NCI-H1694 treated with DMSO at 0.1 percent for 48 hours (cell line): Measurements from ENCODE around the gene DGLUCY.
"Not testable (repeated sequence)": the region's sequence is repeated elsewhere in the genome, so short reads cannot be mapped to it uniquely, and the experiment has no call there.

Experiments used
- DNase-seq: peaks from one replicate; lab custom pipeline; 2025; lab: John Stamatoyannopoulos, UW

DGLUCY gene, protein sequence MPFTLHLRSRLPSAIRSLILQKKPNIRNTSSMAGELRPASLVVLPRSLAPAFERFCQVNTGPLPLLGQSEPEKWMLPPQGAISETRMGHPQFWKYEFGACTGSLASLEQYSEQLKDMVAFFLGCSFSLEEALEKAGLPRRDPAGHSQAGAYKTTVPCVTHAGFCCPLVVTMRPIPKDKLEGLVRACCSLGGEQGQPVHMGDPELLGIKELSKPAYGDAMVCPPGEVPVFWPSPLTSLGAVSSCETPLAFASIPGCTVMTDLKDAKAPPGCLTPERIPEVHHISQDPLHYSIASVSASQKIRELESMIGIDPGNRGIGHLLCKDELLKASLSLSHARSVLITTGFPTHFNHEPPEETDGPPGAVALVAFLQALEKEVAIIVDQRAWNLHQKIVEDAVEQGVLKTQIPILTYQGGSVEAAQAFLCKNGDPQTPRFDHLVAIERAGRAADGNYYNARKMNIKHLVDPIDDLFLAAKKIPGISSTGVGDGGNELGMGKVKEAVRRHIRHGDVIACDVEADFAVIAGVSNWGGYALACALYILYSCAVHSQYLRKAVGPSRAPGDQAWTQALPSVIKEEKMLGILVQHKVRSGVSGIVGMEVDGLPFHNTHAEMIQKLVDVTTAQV

DNA sequence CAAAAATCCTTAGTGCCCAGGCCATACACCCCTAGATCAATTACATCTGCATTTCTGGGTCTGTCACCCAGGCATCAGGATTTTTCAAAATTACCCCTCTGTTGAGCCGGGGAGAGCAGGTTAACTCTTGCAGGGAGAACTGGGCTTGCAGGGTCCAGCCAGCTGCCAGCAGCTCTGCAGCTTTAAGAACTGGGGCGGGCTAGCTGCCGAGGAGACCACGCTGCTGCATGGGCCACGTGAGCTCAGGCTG is at the start of gene DGLUCY:
Gene DGLUCY, plus strand, starts transcription at position 245 of the 250 bp plus-strand sequence. CDS start 46,222 bp downstream, outside the sequence.
- peak; percentile 91 for DNase-seq

DNA sequence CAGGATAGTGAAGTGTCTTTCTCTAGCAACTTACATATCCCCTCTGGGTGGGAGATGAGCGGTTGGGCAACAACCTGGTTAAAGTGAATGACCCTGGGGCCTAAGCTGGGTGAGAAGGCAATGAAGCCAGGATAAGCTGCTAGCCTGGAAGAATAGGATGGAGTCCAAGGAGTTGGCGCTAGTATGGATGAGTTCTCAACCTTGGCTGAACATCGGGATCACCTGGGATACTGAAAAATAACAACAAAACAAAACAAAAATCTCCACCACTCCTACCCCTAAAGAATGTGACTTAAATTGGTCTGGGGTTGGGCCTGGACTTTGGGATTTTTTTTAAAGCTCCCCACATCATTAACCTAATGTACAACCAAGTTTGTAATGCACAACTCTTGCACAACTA is 48.6 kb upstream of the DGLUCY start:
- no peak for DNase-seq

DNA sequence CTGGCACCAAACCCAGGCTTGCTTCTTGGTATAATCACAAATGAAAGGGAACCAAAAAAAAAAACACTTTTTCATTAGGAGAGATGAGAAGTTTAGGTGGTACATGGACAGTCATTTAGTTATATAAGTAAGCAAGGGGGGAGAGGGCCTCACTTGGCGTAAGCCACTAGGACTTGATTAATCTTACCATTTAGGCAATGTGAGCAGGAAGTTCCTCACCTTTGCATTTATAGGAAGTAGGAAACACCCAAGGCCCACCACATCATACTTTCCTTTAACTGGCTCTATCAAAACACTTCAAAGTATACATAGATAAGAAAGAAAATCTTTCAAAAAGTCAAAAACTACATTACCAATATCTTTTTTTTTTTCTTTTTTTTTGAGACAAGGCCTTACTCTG is 46.7 kb upstream of the DGLUCY start:
- DNase-seq, result no peak

DNA sequence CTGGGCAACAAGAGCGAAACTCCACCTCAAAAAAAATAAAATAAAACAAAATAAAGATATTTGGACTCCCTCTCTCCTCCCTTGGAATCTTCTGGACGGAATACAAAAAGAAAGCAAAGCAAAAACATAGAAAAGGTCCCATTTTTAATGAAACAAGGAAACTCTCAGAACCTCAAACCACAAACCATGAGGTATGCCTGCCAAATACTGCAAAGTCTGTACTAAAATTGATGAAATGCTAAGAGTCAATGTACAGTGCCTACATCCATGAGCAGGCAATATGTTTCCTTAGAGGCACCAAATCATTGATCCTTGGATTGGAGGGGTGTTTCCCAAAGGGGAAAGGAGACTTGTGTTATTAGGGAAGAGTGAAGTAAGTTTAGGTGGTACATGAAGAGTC is 45.2 kb upstream of the DGLUCY start:
- DNase-seq, result no peak

DNA sequence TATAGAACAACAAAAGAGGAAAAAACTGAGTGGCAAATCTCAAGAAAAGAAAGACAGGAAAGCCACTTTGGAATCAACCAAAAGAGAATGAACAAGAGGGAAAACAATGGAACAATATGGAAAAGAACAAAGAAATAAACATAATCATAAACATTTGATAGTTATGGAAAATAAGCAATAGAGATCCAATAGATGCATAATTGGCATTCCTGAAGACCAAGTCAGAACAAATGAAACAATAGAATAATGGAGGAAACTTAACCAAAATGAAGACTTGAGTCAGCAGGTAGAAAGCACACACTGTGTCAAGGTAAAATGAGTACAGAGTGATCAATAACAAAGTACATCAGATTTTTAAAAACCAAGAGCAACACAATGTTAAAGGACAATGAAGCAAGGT is 43.3 kb upstream of the DGLUCY start:
- DNase-seq, result no peak

DNA sequence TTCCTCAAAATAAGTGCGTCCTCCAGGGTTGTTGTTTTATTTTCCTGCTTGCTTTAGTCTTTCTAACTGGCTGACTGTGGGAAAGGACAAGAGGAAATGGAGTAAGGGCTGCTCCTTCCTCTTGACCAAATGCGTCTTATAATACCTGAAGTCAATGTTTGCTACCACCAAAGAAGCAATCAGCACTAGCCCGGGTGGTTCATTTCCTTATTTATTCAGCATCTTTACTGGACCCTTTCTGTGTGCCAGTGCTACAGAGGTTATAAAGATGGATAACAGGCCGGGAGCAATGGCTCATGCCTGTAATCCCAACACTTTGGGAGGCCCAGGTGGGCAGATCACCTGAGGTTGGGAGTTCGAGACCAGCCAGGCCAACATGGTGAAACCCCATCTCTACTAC is 38.3 kb upstream of the DGLUCY start:
- no peak for DNase-seq

DNA sequence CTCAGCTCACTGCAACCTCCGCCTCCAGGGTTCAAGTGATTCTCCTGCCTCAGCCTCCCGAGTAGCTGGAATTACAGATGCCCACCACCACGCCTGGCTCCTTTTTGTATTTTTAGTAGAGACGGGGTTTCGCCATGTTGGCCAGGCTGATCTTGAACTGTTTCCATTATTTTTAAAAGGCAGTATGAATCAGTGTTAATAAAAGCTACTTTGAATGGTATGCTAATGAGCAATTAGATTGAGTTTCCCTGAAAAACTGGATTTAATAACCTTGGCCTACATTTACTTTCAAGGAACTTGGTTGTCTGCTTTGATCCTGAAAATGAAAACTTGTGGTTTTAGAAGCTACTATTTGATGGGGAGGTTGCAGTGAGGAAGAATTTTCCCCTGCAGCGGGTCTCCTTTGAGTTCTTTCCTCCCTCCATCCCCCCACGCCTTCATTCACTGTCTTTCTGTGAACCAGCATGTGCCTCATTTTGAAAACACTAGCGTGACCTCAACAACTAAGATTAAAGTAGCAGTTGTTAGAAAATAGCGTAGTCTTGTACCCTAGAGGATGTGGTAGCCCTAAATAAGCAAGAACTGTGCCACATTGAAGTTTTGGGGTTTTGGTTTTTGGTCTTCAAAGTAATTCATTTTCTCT is 35.7 kb upstream of the DGLUCY start:
- no peak for DNase-seq

DNA sequence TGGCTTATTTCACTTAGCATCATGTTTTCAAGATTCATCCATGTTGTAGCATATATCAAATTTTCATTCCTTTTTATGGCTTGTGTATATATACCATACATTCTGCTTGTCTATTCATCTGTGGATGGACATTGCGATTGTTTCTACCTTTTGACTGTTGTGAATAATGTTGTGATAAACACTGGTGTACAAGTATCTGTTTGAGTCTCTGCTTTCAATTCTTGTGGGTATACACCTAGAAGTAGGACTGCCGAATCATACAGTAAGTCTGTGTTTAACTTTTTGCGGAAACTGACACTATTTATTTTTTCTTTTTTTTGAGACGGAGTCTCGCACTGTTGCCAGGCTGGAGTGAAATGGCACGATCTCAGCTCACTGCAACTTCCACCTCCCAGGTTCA is 33.8 kb upstream of the DGLUCY start:
- DNase-seq, result no peak

DNA sequence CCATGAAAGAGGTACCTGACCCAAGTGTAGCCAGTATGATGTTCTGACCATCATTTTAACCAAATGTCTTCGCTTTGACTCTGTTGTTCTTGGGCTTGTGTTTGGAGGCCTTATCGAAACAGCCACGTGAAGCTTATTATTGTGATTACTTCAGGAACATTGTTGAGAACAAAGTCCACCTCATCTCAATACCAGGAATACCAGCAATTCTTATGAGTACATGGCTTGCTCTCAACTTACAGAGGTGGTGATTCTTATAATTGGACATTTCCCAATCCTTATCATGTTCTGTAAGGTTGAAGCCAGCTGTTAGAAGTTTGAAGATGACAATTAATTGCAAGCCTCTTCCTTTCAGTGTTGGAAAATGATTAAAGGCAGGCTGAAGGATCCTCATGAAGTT is 31.6 kb upstream of the DGLUCY start:
- DNase-seq, result no peak

DNA sequence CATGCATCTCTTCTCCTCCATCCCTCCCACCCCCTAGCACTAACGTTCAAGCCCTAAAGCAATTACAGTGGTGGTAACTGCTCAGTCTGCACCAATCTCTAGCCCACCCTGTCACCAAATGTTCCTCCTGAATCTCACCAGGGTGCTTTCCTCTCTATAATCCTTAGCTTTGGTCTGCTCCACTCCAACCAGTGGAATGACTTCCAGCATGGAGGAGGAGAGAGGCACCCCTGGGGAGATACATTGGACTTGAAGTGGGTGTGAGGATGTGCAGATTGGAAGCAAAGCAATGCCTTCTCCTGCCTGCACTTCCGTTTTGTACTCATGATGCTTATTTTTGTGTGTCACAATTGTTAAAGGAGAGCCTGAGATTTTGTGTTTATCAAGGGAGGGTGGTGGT is 29.4 kb upstream of the DGLUCY start:
- DNase-seq, result no peak

DNA sequence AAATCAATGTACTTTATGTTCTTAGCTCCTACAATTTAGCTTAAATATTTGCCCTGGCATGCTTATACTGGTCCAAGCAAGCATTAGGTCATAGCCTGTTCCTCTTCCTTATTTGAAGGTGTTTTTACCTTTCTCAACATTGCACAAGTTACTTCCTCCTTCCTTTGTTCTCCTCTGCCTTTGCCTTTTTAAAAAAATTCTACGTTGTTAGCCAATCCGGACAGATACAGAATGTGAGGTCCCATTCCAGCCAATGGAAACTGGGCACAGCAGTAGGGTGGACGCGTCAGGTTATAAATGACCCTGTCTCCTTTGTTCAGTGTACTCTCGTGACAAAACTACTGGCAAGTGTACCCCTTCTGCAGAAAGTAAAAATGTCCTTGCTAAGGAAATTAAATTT is 26.4 kb upstream of the DGLUCY start:
- not testable (repeated sequence) for DNase-seq

DNA sequence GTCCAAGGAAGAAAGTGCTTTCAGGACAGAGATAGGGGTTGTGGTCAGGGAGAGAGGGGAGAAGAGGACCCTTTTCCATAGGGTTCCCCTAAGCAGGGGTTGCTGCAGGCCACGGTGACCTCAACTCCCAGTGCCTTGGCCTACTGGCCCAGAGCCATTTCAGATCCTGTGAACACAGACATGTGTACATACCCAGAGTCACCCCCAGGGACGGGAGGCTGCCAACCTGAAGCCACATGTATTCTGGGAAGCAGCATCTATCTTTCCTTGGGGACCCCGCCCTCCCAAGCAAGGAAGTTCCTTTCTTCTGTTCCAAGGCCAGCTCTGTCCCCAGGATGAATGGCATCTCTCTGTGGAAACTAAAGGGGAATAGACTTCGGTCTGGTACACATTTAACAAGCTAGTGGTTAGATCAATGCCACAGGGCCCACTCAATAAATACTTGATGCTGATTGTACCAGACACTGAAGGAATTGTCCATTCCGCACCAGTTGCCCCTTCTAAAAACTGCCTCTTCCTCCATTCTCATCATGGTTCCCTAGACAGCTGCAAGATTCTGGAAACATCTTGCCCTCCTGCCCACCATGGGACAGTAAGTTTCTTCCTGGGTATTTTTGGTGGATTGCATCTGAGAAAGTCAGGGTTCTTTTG is 25.2 kb upstream of the DGLUCY start:
- no peak for DNase-seq

DNA sequence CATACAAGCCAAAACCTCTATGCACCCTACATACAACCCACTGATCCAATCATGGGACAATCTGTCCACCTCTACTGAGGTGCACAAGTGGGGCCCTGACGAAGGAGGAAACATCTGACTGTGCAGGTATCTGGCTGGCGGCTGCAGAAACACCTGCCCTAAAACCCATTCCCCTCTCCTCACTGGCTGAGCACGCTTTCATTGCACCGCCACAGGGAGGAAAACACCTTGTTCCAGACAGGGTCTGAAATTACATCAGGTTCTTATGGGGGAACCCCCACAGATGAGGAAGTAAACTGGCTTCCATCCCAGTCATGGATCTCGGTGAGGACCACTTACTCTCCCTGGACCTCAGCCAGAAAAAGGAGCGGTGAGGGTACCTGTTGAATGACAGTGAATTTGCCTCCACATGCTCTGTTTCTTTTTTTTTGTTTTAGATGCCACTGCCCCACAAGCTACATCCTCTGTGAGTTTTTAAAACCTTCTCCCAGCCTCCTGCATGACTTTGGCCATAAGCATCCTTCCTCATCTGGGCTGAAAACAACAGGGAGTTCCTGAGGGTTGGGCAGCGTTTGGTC is 23.8 kb upstream of the DGLUCY start:
- no peak for DNase-seq

DNA sequence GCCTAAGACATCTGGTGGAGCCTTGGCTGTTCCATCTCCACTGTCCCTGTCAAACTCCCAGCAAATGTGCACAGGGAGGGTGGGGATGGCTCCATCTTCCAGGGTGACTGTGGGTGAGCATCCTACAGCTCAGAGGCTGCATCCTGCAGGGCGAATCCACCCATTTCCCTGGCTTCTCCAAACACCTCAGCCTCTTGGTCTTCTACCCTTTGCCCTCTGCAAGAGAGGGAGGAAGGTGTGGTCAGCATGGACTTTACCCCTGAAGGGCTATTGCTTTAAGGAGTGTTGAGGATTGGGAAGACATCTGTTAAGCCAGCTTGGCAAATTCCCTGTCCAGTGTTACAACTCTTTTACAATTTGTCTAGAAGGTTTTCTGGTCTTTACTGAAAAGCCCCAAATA is 23.1 kb upstream of the DGLUCY start:
- no peak for DNase-seq

DNA sequence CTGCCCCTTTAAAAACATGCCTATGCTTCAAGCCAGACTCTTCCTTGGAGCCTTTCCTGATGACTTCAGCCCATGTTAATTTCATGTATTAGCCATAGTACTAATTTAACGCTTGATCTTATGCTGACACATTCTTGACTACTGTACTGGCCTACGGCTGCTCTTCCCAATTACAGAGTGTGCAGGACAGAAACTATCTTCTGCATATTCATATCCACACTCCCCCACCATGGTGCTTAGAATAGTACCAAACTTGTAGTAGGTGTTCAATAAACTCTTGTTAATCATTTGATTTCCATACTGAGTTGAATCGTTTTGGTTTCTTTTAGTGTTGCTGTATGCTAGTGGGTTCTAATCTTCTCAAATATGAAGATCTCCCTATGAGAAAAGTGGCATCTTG is 21.8 kb upstream of the DGLUCY start:
- no peak for DNase-seq

DNA sequence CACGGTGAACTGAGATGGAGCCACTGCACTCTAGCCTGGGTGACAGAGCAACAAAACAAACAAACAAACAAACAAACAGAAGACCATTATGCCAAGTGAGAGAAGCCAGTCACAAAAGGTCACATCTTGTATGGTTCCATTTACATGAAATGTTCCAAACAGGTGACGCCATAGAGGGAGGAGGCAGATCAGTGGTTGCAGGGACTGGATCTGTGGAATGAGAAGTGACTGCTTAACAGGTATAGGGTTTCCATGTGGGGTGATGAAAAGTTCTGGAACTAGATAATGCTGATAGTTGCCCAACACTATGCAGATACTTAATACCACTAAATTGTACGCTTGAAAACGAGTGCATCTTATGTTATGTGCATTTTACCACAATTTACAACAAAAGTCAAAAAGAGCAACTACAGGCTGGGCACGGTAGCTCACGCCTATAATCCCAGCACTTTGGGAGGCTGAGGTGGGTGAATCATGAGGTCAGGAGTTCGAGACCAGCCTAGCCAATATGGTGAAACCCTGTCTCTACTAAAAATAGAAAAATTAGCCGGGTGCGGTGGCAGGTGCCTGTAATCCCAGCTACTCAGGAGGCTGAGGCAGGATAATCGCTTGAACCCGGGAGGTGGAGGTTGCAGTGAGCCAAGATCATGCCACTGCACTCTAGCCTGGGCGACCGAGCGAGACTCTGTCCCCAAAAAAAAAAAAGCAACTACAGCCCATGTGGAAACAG is 20.0 kb upstream of the DGLUCY start:
- not testable (repeated sequence) for DNase-seq

DNA sequence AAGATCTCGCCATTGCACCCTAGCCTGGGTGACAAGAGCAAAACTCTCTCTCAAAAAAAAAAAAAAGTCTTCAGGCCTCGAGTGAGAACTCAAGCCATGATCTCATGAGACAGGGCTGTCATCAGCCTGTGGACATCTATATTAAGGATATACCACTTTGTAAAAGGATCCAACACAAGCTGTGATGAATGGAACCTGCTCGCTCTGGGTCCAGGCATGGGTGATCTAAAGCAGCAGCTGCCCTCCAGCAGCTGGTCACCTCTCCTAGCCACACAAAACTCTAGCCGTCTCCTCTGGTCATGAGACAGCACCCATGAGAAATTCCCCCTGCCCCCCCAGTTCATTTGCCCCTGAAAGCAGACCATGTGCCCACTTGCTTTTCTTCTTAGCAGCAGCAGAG is 19.1 kb upstream of the DGLUCY start:
- DNase-seq, result no peak

DNA sequence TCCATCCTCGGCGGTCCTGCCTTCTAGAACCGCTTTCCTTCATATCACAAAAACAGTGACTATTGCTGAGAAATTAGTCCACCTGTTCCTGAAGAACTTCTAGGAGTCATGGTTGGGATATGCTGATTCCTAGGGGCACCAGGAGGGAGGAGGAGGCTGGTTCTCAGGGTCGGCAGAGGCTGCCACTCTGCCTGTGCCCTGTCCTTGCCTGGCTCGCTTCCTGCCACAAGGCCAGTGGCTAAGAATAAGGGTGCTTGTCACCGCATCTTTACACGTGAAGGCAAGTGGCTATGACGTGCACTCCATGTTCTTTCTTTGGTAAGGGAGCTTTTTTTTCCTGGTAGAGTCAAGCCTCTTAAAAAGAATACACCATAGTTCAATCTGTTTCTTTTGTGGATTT is 18.7 kb upstream of the DGLUCY start:
- DNase-seq, result no peak

DNA sequence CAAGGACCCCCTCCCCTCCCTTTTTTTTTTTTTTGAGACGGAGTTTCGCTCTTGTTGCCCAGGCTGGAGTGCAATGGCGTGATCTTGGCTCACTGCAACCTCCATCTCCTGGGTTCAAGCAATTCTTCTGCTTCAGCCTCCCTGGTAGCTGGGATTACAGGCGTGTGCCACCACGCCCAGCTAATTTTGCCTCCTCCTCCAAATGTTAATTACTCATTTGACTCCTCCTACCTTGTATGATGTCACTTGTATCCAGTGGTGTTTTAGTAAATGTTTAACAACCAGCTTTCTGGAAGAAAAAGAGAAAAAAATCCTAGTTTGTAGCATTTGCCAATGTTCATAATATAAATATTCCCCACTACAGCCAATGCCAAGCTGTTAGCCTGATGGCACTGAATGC is 16.2 kb upstream of the DGLUCY start:
- not testable (repeated sequence) for DNase-seq

DNA sequence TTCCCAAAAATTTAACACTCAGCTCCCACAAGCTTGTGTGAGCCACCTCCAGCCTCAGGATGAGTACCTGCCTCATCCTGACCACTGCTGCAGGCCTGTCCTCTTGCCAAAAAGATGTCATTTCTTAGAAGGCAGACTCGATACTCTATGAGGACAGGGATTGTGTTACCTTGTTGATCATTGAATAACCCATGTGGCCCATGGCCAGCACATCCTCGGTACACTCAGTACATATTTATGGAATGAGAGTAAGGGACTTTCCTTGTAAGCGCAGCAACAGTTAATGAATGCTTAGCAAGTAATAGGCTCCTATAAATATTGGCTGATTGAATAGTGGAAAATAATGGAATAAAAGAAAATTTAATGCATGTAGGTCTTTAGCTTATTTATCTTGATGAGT is 15.3 kb upstream of the DGLUCY start:
- DNase-seq, result no peak

DNA sequence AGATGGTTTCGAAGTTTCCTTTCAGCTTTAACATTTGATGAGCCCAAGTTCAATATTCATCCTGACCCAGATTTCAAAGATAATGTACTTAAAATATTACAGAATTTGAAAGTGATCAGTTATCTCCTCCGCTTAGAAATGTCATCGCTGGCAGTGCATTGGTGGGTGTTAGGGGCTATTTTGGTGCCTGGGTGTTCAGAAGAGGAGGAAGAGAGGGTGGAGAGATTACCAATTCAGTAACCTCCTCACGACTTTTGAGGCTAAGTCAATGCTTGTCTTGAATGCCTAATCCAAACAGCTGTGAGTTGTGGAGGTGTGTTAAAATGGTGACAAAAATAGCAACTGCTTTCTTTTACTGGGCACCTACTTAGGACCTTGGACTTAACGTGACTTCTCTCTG is 13.8 kb upstream of the DGLUCY start:
- DNase-seq, result no peak

DNA sequence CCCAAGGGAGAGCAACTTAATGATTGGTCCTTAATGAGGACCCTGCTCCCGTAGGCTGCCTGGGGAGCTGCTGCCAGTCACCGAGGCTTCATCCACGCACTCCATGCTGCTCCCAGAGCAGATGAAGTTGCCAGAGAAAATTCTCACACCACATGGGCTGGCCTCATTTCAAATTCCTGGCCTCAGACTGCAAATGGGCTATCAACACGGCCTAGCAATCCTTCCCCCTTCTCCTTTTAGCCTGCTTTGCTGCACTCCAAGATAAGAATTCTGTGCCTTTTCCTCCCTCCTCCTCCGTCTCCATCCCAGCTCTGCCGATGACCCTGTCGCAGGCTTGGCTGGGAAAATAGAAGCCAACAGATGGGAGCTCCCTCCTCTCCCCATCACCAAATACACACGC is 10.8 kb upstream of the DGLUCY start:
- DNase-seq, result peak; percentile 43
